ENCODE data around the gene ADAR.

ADAR gene

GRCh38 chr1:154614901-154615300 is 6.9 kb upstream of the ADAR start:
- no peak; the same call in 1 of the 2 replicates for TF ChIP-seq CTCF (conservative IDR thresholded peaks at IDR 0.05)

GRCh38 chr1:154614247-154614646 is 6.3 kb upstream of the ADAR start:
- no peak overlapping the region for H3K27ac ChIP-seq
- no peak for TF ChIP-seq CTCF (conservative IDR thresholded peaks at IDR 0.05)

More at GRCh38 chr1:154614901-154615300, 6.9 kb upstream of the ADAR start:
- H3K27ac ChIP-seq: no peak overlapping the region

GRCh38 chr1:154611150-154611862 is 3.3 kb upstream of the ADAR start:
- no peak overlapping the region for H3K27ac ChIP-seq
- no peak for TF ChIP-seq CTCF (conservative IDR thresholded peaks at IDR 0.05)

- no peak for TF ChIP-seq CTCF (conservative IDR thresholded peaks at IDR 0.05)
- peak overlapping the region; percentile 98 for H3K27ac ChIP-seq
These were observed 1.7 kb upstream of the ADAR start for GRCh38 chr1:154609398-154610380.

- TF ChIP-seq CTCF (conservative IDR thresholded peaks at IDR 0.05): no peak
- H3K27ac ChIP-seq: peak overlapping the region; percentile 98
These were observed 648 bp upstream of the ADAR start for GRCh38 chr1:154608397-154609270.

- peak overlapping the region; percentile 98 for H3K27ac ChIP-seq
- no peak for TF ChIP-seq CTCF (conservative IDR thresholded peaks at IDR 0.05)
These were observed 829 bp downstream of the ADAR start for GRCh38 chr1:154607106-154607608.

Data from VCaP (cell line).